Measurements from ENCODE around the gene UMAD1. TPM values are rescaled to one million over a fixed set of nuclear protein-coding genes. Genes with fewer than 3 reads are reported as not detected.
"Not testable (repeated sequence)": the region's sequence is repeated elsewhere in the genome, so short reads cannot be mapped to it uniquely, and the experiment has no call there.

UMAD1 gene
- total RNA-seq, 1 donor from 2014 or later = 3.9 TPM

DNA sequence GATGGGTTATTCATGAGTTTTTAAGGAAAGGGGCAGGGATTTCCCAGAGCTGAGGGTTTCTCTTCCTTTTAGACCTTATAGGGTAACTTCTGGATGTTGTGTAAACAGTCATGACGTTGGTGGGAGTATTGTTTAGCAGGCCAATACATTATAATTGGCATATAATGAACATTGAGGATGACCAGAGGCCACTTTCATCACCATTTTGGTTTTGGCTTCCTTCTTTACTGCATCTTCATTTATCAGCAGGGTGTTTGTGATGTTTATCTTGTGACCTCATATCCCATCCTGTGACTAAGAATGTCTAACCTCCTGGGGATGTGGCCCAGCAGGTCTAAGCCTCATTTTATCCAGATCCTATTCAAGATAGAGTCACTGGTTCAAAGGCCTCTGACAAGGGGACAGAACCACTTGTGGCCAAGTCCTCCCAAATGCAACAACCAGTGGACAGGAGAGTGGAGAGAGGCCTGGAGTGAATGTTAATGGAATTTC, 155.1 kb downstream of the UMAD1 start:
- peak in 1 of 2 donors; percentile 42 for DNase-seq (ENCODE audit: low read depth in 2 of 2)

DNA sequence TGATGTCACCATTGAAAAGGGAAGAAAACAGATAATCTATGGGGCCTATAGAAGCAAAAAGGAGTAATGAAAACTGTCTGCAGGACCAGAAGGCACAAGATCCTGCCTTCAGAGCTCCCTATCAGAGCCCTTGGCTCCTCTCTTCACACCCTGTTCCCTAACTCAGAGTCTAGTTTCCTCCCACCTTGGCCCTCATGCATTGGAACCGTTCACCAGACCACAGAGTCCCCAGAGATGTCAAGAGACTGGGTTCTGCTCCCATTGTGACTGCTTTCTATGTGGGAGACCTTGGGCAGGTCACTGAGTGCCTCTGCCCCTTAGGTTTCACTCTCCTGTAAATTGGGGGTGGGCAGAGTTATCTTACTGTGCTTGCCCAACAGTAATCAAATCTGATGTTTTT, 158.0 kb downstream of the UMAD1 start:
- no peak for DNase-seq (ENCODE audit: low read depth in 2 of 2)

DNA sequence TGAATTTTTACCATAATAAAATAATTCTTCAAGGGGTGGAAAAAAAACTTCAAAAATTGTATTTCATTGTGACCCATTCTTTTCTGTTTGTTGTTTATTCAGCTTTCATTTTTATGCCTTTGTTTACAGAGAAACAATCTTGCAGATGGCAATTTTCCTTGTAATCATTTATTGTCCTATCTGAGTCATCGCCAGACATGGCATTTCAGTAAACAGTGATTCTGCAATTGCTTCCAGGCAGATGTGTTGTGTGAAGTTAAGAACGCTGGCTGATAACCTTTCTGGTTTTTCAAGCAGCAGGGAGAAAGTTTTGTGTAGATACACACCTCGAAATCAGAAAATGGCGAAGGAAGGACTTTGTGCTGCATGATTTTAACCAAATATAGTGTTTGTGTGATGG, 158.6 kb downstream of the UMAD1 start:
- peak in 1 of 2 donors; percentile 14 for DNase-seq (ENCODE audit: low read depth in 2 of 2)

DNA sequence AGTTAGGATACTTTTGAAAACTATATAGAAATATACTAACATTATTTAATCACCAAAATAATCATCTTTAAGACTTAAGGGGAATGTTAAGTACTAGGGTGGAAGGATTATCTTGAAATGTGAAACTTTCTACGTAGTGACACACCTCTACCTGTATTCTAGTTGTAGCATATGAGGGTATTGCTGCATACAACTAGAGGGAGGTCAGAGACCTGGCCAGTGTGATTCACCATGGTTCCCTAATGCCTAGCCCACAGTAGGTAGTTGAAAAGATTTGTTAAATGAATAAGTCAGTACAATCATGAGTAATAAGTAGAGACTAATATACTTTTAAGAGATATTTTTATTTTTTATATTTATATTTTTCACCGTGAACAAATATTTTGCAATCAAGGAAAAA, 162.0 kb downstream of the UMAD1 start:
- DNase-seq (ENCODE audit: low read depth in 2 of 2) = no peak

DNA sequence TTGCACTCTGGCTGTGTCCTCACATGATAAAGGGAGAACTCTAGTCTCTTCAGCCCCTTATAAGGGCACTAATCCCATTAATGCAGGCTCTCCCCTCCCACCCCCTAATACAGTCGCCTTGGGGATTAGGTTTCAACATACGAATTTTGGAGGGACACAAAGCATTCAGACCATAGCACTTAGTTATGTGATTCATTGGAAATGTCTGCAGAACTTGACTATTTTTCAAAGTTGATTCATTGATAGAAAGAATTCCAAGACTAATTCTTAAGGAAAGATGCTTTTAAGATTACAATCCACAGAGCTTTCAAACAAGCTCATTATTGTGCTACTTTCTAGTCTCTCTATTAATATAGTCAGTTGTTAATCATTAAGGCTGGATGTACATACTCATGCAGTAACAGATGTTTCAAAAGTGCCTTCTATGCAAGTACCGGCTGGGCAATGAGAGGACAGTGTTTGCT, 163.2 kb downstream of the UMAD1 start:
- DNase-seq (ENCODE audit: low read depth in 2 of 2) = no peak

DNA sequence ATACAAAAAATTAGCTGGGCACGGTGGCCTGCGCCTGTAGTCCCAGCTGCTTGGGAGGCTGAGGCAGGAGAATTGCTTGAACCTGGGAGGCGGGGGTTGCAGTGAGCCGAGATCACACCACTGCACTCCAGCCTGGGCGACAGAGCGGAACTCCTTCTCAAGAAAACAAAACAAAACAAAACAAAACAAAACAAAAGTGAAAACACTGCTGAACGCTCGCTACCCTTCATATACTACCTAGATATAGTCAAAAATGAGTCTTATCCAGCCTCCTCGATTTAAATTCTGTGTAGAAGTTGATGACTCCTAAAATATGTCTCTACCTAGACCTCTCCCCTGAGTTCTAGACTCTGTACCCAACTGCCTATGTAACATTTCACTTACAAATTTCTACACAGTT, 164.3 kb downstream of the UMAD1 start:
- DNase-seq (ENCODE audit: low read depth in 2 of 2) = not testable (repeated sequence)

DNA sequence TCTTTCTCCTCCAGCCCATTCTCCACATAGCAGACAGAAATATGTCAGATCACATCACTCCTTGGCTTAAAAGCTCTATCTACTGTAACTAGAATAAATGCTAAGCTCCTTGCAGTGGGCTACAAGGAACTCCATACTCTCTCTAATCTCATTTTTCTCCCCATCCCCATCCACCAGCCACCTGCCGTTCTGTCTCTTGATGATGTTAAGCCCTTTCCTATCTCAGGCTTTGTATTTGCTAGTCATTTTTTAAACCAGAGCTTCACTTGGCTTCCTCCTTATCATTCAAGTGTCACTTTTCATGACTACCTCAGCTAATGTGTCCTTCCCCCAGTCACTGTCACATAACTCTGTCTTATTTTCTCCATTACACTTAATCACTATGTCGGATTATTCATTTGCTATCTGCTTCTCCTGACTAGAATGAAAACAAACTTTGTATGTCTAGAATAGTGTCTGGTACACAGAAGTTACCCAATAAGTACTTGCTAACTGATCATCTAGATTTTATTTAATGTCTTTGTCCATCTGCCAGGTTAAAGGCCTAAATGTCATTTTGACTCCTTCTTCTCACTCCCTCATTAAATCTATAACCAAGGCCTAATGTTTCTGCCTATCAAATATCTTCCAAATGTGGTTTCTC, 165.1 kb downstream of the UMAD1 start:
- DNase-seq (ENCODE audit: low read depth in 2 of 2) = no peak

DNA sequence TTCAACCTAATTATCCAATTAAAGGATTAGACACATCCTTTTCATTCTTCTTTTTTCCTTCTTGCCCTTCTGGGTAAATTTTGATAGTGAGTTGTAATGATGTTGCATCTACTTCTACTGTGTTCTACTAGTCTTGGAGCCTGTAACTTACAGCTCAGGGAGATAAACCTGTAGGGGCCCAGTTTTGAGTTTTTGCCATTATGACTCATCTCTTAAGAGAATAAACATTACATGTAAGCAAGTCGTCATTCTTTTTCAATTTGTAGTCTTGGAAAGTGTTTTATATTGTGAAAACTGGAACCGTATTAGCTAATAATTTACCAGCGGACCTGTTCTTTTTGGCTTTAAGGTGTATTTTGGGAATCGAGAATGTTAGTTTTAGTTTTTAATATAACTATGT, 167.6 kb downstream of the UMAD1 start:
- DNase-seq (ENCODE audit: low read depth in 2 of 2) = no peak

DNA sequence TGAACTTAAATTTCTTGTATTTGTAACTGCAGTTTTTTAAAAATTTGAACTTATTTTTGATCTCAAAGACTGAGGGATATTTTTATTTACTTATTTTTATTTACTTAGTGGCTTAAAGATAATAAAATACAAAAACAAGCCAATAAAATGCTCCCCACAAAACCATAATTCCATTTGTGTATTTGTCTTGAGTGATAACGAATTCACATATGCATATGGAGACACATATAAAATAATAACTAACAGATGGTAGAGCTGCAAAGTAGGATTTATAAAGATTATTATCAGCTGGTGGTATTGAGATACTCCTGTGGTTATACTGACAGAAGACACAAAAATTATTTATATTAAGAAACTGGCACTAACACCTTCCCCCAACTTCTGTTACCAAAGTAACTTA, 168.1 kb downstream of the UMAD1 start:
- DNase-seq (ENCODE audit: low read depth in 2 of 2) = no peak

DNA sequence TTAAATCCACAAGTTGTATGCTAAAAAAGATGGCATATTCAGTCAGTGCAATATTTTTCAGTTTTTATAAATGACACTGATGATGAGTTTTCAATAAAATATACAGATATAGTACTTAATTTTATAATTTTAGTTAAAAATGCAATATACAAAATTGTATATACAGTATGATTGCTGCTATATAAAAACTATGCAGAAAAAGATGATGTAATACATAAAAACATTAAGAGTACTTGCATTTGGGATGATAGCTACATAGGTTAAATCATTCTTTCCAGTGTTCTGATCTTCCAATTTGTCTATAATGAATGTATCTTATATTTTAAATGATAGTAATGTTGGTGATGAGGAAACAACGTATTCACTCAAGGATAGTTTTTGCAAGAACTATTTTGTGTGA, 169.8 kb downstream of the UMAD1 start:
- DNase-seq (ENCODE audit: low read depth in 2 of 2) = no peak

DNA sequence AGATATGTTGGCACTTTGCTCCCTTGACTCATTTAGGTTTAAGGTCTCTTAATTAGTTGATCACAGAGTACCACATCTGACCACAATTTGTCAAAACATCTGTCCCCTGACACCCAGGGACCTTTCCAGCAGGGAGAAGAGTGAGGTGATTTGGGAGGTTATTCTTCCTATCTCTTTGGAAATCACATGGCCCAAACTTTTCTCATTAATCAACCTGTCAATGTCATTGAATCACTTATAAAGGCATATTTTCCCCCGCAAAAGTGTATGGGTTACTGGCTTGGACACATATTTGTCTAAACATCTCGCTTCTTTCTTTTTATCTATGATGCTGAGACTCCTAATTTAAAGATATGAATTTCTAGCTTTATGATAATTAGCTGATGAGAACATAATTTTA, 170.3 kb downstream of the UMAD1 start:
- no peak for DNase-seq (ENCODE audit: low read depth in 2 of 2)

DNA sequence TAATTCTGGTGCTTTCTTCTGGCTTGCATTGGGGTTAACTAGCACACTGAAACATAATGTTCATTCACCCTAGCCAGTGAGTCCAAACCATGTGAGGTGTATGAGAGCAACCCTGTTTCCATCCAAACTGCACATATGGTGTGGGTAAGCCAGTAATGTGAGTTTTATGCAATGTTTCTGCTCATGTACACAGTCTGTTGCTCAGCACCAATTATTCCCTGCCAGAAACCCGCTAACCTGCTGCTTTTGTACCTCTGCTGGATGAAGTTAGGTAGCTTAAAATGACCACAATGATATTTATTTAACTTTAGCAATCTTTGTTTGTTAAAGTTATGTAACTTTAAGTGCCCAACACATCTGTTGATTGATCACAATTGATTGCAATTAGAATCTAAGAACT, 171.6 kb downstream of the UMAD1 start:
- DNase-seq (ENCODE audit: low read depth in 2 of 2) = no peak

DNA sequence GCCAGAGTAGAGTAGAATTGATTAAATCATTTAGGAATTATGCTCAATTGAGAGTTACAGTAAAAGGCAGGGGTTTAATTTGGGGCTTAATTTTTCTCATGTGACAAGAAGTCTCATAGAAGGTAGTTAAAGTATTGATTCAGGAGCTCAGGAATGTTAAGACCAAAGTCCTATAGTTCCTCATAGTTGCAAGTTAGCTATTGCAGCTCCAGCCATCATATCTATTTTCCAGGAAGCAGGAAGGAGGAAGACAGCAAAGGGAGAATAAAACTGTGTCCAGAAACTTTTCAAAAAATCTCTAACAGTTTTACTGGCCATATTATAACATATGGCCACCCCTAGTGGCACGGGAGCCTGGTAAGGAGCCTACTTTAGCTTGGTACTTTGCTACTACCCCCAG, 174.8 kb downstream of the UMAD1 start:
- DNase-seq (ENCODE audit: low read depth in 2 of 2) = no peak

DNA sequence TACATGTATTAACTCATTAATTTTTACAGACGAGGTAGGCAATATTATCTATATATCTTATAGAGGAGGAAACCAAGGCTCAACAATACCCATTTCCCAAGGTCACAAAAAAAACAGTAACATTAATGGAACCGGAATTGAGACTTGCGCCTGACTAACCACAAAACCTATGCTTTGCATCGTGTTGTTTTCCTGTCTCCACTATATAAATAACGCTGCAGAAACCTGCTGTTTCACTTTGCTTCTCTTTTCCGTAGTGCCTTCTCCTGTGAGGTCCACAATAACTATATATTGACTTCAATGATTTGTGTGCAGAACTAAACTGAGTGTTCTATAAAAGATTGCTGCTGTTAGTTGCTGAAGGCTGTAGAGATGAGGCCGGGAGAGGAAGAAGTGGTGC, 175.5 kb downstream of the UMAD1 start:
- DNase-seq (ENCODE audit: low read depth in 2 of 2) = peak in 1 of 2 donors; percentile 15

DNA sequence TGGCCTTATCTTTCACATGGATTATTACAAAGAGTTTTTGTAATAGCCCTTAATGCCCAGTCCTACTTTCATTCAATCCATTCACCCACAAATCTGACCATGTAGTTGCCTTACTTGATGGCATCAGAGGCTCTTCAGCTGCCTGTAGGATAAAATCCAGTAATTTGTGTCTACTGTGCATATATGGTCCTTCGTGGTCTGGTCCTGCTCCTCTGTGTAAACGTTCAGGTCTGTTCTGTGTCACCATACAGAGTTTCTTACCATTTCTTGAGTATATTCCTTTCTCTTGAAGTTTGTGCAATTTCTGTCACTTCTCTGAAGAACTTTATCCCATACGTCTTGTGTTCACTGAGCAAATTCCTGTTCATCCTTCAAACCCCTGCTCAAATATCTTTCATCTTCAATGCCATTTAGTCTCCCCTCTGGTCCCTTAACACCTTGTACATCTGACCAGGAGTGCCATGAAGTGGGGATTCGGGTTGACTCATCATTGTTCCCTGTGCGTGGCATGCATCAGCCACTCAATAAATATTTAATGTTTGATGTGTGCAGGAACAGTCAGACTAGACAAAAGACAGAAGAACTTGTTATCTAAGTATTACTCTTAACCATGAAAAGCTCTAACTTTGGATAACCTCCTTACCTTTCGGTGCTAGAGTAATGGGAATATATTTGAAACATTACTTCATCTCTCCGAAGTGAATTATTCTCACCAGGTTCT, 176.4 kb downstream of the UMAD1 start:
- DNase-seq (ENCODE audit: low read depth in 2 of 2) = no peak

DNA sequence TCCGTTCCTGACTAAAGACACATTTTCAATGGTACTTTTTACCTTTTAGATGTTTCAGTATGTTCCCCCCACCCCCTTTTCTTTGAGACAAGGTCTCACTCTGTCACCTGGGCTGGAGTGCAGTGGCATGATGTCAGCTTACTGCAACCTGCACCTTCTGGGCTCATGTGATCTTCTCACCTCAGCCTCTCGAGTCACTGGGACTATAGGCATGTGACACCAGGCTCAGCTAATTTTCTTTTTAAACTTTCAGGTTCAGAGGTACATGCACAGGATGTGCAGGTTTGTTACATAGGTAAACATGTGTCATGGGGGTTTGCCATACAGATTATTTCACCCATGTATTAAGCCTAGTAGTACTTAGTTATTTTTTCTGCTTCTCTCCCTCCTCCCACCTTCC, 177.2 kb downstream of the UMAD1 start:
- DNase-seq (ENCODE audit: low read depth in 2 of 2) = no peak

DNA sequence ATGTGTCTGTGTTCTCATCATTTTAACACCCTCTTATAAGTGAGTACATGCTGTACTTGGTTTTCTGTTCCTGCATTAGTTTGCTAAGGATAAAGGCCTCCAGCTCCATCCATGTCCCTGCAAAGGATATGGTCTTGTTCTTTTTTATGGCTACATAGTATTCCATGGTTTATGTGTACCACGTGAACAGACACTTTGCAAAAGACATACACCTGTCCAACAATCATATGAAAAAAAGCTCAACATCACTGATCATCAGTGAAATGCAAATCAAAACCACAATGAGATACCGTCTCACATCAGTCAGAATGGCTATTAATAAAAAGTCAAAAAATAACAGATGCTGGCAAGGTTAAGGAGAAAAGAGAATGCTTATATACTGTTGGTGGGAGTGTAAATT, 177.6 kb downstream of the UMAD1 start:
- not testable (repeated sequence) for DNase-seq (ENCODE audit: low read depth in 2 of 2)

DNA sequence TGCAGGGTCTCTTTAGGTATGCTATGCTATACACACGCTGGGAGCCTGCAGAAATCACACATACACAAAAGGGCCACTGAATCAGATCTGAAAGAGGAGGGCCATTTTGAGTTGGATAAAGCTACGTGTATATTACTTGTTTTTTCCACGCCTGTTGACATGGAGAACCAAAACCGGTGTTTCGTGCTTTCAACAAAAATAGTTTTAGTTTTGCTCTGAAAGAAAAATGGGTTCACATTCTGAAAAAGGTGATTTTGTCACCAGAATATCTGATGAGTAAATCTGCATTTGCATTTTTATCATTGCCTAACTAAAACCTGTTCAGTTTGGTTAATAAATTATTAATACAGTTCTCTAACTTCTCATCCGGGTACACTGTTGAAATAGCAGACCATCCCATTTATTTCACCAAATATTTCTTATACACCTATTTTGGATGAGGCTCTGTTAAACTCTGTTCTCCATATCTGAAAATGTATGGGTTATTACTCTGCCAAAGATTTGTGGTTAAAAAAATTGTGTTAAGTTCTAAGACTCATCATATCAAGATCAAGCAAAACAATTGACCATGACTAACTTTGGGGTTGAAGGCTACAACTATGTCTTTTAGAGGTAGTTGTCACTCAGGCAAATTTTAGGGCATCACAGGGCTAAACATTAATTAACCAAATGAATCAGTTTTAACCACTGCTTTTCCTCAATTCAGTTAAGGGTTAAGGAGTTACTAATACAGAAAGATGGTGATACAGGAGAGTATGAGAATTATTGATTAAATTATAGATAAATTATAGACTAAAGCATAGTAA, 179.1 kb downstream of the UMAD1 start:
- DNase-seq (ENCODE audit: low read depth in 2 of 2) = no peak

DNA sequence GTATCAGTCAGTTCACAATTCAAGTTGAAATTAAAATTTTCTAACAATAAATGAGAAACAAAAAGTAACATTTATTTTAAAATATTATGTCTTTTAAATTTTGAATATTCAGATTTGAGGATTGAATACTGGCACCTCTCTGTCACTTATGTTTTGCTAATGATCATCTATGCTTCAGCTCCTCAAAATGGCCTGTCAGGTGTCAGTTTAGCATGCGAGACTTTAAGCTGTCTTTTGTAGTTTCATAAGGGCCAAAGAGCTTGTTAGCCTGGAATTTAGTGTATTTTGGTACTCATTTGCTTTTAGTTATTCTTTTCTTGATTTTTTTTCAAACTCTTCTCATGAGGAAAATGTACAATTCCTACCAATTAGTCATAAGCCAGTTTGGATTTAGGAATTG, 179.9 kb downstream of the UMAD1 start:
- DNase-seq (ENCODE audit: low read depth in 2 of 2) = no peak

DNA sequence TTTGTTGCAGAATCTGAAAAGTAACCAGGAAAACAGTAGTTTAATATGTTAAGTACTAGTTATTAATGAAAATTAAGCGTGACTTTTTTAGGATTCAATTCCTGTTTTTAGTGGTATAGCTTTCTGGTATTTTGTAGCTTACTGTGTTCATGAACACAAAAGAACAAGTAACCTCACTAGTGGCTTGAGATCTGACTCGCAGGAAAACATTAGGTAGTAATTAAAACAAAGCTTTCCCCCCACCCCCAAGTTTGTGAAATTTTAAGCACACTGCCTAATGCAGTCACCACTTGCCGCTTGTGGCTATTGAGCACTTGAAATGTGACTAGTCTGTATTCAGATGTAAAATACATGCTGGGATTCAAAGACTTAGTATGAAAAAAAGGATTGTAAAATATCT, 180.4 kb downstream of the UMAD1 start:
- DNase-seq (ENCODE audit: low read depth in 2 of 2) = no peak

DNA sequence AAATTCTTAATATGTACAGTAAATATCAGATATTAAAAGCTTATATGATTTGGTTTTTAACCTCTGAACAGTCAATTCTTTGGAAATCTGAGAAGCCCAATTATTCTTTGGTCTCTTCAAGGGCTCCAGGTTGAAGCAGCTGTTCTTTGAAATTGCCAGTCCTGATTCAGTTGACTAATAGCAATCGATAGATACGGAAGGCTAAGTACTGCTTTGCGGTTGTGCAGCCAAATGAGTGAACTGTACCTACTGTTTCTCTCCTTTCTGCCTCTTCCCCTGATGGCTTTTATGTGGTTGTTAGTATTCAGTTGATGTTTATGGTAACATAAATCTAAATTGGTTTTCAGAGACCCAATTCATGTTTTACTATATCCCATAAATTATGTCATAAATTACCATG, 181.0 kb downstream of the UMAD1 start:
- no peak for DNase-seq (ENCODE audit: low read depth in 2 of 2)

DNA sequence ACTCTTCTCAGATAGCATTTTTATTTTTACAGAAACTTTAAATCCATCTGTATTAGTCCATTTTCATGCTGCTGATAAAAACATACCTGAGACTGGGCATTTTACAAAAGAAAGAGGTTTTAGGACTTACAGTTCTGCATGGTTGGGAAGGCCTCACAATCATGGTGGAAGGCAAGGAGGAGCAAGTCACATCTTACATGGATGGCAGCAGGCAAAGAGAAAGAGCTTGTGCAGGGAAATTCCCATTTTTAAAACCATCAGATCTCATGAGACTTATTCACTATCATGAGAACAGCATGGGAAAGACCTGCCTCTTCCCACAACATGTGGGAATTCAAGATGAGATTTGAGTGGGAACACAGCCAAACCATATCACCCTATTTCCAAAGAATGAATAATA, 184.7 kb downstream of the UMAD1 start:
- DNase-seq (ENCODE audit: low read depth in 2 of 2) = not testable (repeated sequence)

Measured in dermis microvascular lymphatic vessel endothelial cell (primary cell).